GM10847 (cell line): ENCODE measurements around the gene TLR5.

ENCODE experiments used
- POLR2A ChIP-seq: IDR thresholded peaks from 2 replicates; pipeline ENCODE4 v1.6.1; 2011; ENCODE audit not compliant: insufficient read length; ENCODE audit errors: extremely low read depth

Gene TLR5

GRCh38 chr1:223155153-223155552, 12.1 kb upstream of the TLR5 start:
- no peak for TF ChIP-seq POLR2A

- no peak for TF ChIP-seq POLR2A
Measured at GRCh38 chr1:223153177-223154119, 10.4 kb upstream of the TLR5 start.

- no peak for TF ChIP-seq POLR2A
Measured at GRCh38 chr1:223152399-223152798, 9.4 kb upstream of the TLR5 start.

- no peak for TF ChIP-seq POLR2A
Measured at GRCh38 chr1:223150443-223150842, 7.4 kb upstream of the TLR5 start.

GRCh38 chr1:223147873-223148272, 4.8 kb upstream of the TLR5 start:
- no peak for TF ChIP-seq POLR2A

GRCh38 chr1:223147409-223147808, 4.4 kb upstream of the TLR5 start:
- no peak for TF ChIP-seq POLR2A

GRCh38 chr1:223146745-223147144, 3.7 kb upstream of the TLR5 start:
- TF ChIP-seq POLR2A: no peak

- TF ChIP-seq POLR2A: no peak
Measured at GRCh38 chr1:223144914-223145313, 1.9 kb upstream of the TLR5 start.

GRCh38 chr1:223144431-223144830, 1.4 kb upstream of the TLR5 start:
- TF ChIP-seq POLR2A: no peak

GRCh38 chr1:223143537-223144248, 645 bp upstream of the TLR5 start:
- TF ChIP-seq POLR2A: no peak

GRCh38 chr1:223142269-223142668, 779 bp downstream of the TLR5 start:
- no peak for TF ChIP-seq POLR2A

GRCh38 chr1:223140611-223141405, 2.2 kb downstream of the TLR5 start:
- no peak for TF ChIP-seq POLR2A

- TF ChIP-seq POLR2A: no peak
Measured at GRCh38 chr1:223137455-223138085, 5.5 kb downstream of the TLR5 start.

GRCh38 chr1:223136086-223136485, 7.0 kb downstream of the TLR5 start:
- no peak for TF ChIP-seq POLR2A

- TF ChIP-seq POLR2A: no peak
Measured at GRCh38 chr1:223135176-223135942, 7.7 kb downstream of the TLR5 start.
